GM19023 (cell line): ENCODE measurements around the gene FERMT3.
A peak's percentile ranks its signal among the peaks of the same experiment; 100 is the strongest.

Experiments
- ATAC-seq: cut with Tn5 transposase; IDR thresholded peaks from one replicate; pipeline ENCODE4 v1.9.1; 2021; ENCODE audit warnings: mild to moderate bottlenecking, moderate library complexity; ENCODE audit not compliant: unreplicated experiment

Gene FERMT3

DNA sequence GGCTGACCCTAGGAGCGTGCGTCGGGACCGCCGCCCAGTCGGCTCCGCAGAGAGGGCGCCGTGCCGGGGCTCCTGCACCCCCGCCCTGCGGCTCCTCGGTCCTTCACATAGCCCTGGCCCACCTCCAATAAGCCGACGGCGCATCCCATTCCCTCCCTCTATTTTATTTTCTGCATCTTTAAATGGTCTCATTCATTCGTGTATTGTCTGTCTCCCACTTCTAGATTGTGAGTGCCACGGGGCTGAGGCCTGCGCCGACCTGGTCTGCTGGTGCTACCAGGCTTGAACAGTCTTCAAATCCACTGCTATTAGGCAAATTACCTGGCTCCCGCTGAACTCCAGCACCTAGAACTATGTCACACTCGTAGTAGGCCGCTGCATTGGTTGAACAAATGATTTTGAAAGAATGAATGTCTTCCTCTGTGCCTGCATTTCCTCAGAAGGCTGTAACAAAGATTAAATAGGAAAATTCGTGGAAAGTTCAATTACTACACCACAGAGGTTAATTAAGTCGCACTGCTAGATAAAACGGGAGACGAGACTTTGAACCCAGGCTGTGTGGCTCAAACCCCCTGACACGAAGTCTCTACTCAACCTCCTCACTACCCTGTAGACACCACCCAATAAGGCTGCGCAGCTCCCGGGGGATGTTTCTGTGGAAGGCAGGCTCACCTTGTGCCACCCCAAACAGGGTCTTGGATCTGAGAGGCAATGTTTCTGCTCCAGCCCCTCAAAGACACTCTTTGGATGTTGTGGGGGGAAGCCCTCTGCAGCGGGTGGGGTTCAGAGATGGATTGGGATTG is 41.4 kb downstream of the FERMT3 start:
- no peak for ATAC-seq

DNA sequence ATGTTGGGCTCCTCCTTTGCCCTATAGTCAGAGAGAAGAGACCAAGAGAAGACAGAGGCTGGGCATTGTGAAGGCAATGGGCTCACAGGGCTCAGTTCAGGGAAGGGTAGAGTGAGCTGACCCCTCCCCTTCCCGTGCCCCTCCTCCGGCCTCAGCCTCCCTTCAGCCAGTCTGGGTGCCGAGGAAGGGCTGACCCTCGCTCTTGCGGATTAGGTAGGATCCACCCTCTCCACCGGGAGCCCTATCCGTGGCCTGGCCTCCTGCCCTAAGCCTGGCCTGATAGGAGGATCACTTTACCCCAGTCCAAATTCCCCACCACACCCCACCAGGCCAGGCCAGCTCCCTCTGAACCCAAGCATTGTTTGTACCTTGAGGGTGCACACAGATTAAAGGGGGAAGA is 42.1 kb downstream of the FERMT3 start:
- ATAC-seq: no peak

DNA sequence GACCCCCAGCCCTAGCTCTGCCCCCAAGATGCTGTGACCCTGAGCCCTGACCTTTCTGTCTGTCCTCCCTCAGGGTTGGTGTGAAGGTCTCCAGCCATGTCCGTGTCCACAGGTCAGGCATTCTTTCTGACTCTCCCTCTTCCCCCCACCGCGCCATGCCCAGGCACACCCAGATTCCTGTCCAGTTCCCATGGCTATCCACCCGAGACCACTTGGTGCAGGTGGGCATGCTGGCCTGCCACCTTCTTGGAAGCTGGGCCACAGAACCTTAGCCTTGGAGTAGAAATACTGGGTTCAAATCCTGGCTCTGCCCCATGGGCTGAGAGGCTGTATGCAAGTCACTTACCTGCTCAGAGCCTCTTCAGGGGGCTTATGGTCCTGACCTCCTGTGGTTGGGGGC is 42.5 kb downstream of the FERMT3 start:
- ATAC-seq: no peak

DNA sequence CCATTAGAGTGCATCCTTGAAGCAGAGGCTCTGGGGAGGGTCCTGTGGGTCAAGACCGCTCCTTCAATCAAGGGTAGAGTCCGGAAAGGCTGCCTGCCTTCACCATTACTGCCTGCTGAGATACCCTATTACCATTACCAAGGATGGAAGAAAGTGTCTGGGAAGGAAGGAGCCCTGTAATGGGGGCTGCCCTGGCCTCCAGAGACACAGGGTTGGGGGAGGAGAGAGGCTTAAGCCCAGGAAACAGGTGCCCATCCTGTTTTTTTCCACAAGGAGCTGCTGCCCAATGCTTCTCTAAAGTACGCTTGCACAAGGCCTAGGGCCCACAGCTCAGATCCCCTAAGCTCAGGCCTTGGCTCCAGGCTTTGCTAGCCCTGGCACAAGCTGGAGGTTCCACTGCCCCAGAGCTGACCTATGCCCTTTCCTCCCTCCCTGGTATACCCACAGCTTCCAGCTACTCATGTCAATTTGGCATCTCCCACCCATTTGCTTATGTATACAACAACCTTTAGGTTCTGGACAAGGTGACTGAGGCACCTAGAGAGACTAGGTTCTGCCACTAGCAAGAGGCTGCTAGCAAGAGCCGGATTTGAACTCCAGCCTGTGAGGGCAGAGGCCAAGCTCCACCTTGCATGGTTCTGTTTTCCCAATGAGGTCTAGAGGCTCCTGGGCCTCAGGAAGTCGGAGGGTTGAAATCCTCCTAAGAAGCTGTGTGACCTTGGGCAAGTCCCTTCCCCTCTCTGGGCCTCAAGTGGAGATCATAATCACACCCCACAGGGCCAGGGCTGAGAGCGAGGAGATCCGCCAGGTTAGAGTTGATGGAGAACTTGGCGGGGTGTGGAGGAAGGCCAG is 43.3 kb downstream of the FERMT3 start:
- no peak for ATAC-seq

DNA sequence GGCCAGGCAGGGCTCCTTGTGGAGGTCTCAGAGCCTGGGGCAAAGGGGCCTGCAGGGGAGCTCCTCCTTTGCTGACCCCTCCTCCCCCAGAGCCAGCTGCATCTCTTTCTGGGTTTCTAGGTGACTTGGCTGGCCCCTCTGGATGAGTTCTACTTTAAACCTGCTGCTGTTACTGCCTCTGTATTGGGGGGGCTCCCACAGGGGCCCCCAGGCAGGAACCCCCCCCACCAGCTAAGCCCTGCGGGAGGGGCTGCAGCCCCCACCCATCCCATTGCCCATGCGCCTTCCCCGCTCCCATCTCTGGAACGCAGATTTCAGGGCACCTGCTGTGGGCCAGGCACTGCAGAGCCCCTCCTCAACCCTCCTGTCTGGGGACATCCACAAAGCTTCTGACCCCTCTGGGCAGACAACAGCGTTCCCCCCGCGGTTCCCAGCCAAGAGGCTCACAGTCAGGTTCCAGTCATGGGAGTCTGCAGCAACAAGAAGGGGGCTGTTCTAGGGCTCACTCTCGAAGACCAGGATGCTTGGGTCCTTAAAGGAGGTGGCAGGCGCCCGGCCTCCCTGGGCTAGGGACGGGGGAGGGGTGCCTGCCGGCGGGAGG is 44.0 kb downstream of the FERMT3 start:
- no peak for ATAC-seq

DNA sequence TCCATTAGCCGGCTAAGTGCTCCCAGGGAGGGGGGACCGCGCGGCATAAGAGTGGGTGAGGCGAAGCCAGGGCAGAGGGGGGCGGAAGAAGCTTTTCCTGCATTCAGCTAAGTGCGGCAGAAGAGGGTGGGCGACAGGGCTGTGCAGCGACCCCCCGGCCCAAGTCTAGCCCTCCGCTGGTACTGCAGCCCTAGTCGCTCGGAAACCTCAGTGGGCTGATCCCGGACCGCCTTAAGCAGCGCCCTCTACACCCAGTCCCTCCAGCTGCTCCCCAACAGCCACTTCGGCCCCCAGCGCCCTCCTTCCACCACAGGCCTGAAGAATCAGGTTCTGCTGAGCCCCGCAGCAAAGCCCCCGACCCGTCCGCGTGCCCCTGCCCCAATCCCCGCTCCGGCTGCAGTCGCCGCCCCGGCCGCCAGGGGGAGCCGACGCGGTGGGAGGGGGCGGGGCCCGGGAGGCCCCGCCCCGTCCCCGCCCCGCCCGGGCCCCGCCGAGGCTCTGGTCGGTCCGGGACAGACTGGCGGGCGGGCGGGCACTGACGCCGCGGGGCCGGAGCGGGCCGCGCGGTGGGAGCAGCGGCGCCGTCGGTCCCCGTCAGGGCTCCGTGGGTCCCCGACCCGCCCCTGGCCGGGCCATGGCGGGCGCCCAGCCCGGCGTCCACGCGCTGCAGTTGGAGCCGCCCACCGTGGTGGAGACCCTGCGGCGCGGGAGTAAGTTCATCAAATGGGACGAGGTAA is 44.7 kb downstream of the FERMT3 start, which contains the start of gene PLCB3:
PLCB3 (plus strand) TSS at position 515 of the 737 bp plus-strand sequence; CDS start at position 635, 120 bp downstream.
- ATAC-seq: peak; percentile 38

DNA sequence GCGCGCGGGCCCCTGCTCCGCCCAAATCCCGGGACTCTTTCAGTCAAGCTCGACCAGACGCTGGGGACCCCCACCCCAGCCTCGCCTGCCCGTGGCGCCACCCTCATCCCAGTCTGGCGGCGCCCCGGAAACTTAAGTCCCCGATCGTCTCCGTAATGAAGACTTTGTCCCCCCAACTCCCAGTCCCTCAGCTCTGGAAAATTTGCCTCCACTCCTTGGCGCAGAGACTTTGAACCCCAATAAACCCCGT is 45.2 kb downstream of the FERMT3 start:
- ATAC-seq: no peak

DNA sequence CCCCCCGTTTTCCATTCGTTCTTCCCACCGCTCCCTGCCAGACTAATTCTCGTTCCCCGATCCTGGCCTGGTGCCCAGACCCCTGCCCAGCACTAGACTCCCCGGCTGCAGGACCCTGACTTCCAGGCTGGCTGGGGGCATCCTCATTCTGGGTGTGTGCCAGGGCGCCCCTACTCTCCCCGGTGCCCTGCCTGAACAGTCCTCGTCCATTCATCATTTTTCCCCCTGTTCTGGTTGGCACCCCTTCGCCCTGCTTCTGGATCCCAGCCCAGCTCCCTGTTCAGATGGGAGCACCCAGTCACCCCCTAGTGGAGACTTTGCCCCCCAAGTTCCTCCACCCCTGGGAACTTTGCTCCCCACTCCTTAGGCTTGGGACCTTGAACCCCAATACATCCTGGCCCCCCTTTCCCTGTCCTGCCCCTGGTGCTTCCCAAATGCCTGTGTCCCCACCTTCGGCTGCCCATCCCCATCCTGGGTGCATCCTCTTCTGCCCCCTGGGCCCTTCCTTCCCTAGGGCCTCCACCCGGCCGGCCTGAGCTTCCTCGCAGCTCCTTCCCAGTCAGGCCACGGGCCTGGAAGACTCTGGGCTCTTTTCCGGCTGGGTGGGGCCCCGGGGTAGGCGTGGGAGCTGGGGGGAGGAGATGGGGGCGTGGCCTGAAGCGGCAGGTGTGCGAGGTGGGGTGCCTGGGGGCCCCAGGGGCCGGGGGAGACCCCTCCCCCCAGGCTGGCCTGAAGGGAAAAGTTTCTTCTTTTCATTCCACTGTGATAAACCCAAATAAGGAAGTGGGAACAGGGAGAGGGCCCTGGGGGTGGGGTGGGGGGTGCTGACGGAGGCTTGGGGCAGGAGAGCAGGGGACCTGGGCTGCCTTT is 45.7 kb downstream of the FERMT3 start:
- ATAC-seq: no peak

DNA sequence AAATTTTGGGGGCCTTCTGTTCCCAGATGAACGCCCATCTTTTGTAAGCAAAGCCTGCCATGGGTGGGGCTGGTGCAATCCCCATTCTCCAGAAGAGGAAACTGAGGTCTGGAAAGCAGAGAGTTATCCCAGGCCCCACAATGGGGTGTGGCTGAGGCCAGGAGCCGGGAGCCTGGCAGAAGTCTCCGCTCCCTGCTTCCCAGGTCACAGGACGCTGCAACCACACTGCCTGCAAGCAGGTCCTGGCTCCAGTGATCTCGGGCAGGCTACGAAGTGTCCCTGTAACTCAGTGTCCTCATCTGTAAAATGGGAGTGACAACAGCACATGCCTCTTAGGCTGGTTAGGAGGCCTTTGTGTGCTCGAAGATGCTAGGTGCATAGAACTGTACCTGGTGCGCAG is 46.5 kb downstream of the FERMT3 start:
- no peak for ATAC-seq

DNA sequence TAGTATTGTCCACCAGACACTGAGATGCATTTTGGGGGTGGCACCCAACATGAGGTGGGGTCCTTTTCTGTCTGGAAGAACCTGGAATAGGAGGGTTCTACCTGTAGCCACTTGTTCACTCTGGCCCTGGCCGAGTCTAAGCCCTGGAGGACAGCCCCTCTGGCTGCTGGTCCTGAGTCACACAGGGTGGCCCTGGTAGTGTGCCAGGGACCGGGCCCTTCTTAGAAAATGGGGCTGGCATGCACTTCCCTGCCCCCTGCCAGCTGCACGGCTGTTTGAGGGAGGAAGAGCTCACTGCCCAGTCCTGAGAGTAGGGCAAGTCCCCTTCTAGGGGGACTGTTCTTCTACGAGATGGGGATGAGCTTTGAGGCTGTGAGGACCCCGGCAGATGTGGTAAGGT is 47.0 kb downstream of the FERMT3 start:
- ATAC-seq: no peak

DNA sequence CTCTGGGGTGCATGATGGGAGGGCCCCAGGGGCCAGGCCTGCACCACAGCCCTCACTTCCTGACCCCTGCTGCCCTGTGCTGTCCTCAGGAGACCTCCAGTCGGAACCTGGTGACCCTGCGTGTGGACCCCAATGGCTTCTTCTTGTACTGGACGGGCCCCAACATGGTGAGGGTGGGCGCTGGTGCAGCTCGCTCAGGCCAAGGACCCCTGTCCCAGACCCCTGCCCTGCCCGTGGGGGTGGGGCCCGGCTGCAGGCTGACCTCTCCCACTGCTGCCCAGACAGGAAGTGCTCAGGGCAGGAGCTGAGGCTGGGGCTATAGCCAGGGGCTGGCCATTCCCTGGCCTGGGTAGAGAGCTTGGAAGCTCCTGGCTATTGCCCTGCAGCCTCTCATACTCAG is 47.8 kb downstream of the FERMT3 start:
- ATAC-seq: no peak

DNA sequence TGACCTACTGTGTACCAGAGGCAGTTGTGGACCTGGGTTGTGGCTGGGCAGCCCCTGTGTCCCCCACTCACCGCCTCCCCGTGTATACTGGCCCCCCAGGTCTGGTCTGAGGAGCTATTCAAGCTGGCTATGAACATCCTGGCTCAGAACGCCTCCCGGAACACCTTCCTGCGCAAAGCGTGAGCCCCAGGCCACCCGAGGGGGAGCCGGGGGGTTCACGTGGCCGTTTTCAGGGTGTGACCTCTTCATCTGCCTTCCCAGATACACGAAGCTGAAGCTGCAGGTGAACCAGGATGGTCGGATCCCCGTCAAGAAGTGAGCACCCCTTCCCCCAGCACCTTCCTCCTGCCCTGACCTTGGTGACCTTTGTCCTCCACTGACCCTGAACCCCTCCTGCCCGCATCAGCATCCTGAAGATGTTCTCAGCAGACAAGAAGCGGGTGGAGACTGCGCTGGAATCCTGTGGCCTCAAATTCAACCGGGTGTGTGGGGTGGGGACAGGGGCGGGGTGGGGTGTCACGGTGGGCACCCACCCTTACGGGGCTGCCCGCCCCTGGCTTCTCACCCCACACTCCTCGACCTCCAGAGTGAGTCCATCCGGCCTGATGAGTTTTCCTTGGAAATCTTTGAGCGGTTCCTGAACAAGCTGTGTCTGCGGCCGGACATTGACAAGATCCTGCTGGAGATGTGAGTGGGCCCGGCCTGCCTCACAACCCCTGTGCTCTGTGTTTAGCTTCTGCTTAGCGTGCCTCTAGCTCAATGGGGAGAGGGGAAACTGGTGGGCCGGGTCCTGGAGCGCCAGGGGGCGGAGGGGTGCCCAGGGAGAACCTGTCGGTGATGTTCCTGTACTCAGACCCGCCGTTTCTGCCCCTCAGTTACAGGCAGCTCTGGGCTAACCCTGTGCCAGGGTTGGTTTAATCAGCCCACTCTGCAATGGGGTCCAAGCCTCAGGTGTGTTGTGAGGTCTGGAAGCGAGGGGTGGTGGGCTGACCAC is 48.9 kb downstream of the FERMT3 start:
- no peak for ATAC-seq

DNA sequence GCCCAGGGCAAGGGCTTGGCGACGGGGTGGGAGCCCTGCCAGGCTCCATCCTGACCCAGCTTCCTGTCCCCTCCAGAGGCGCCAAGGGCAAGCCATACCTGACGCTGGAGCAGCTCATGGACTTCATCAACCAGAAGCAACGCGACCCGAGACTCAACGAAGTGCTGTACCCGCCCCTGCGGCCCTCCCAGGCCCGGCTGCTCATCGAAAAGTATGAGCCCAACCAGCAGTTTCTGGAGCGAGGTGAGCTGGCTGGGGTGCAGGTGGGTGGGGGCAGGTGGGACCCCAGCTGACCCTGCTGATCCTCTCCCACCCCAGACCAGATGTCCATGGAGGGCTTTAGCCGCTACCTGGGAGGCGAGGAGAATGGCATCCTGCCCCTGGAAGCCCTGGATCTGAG is 49.8 kb downstream of the FERMT3 start:
- no peak for ATAC-seq

DNA sequence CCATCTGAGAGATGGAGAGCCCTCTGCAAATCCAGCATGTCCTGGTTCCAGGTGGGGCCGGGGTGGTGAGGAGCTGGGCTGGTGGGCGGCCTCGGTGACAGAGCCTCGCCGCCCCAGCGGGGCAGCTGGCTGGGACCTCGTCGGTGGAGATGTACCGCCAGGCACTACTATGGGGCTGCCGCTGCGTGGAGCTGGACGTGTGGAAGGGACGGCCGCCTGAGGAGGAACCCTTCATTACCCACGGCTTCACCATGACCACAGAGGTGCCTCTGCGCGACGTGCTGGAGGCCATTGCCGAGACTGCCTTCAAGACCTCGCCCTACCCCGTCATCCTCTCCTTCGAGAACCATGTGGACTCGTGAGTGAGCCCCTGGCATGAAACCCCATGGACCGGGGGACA is 51.8 kb downstream of the FERMT3 start:
- no peak for ATAC-seq

DNA sequence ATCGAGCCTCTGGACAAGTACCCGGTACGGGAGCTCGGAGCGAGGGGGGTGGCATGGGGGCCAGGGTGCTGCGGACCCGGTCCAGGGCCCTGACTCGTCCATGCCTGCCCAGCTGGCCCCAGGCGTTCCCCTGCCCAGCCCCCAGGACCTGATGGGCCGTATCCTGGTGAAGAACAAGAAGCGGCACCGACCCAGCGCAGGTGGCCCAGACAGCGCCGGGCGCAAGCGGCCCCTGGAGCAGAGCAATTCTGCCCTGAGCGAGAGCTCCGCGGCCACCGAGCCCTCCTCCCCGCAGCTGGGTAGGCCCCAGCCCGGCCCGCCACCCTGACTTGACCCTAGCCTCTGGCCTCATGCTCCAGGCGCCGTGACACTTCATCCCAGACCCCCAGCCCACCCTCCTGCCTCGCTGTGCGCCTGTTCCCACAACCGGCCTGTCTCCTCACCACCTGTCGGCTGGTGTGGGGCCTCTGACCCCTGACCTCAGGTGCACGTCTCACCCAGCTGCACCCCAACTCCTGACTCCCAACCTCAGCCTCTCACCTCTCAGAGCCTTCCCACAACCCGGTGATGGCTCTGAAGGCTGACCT is 52.5 kb downstream of the FERMT3 start:
- ATAC-seq: no peak

DNA sequence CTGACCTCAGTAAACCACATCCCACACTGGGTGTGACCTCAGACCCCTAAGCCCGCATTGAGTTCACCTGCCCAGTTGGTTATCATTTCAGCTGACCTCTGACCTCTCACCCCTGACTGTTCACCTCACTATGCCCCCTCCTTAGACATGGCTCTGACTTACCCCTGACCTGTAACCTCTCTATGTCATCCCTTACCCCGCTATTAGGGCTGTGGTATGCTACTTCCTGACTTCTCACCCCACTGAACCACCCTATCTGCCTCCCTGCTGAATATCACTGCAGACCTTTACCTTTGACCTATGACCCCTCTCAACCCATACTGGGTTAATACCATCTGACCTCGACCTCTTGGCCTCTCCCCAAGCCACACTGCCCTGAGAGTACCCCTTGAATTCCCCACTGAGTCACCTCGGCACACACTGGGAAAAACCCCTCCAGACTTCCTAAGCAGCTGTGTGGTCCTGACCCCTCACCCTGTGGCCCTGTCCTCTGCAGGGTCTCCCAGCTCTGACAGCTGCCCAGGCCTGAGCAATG is 53.1 kb downstream of the FERMT3 start:
- no peak for ATAC-seq

DNA sequence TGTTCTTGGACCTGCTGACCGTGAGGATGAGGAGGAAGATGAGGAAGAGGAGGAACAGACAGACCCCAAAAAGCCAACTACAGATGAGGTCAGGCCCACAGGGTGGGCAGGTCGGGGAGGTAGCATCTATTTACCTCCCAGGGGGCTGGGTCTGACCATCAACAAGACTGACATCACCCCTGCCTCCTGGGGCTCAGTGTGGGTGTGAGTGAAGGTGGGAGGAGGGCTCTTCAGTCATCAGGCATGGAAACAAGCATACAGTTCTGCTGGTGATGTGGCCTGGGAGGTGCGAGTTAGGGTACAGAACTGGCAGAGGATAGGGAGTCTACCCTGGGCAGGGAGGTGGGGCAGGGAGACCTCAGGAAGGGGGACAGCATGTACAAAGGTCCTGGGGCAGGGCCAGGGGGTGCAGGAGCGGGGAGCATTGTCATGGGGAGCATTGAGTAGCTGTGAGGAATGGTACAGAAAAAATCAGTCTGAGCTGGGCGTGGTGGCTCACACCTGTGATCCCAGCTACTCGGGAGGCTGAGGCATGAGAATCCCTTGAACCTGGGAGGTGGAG is 53.7 kb downstream of the FERMT3 start:
- ATAC-seq: no peak

DNA sequence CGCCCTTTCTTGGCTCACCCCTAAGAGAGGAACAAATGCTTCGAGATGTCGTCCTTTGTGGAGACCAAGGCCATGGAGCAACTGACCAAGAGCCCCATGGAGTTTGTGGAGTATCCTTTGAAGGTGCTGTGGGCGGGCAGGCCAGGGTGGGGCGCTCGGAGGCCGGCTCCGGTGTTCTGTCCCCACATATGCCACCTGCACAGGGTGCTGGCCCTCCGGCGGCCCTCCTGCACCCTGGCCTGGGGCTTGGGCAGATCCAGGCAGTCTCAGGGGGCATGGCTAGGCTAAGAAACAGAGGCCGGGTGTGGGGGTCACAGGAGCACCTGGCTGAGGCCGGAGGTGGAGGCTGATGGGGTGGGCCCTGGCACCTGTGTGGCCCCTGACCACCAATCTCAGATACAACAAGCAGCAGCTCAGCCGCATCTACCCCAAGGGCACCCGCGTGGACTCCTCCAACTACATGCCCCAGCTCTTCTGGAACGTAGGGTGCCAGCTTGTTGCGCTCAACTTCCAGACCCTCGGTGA is 55.1 kb downstream of the FERMT3 start:
- ATAC-seq: no peak
